GM18868 (cell line): Measurements from ENCODE around the gene APOO.
"Not testable (repeated sequence)": the region's sequence is repeated elsewhere in the genome, so short reads cannot be mapped to it uniquely, and the experiment has no call there.

Experiments
- ATAC-seq: cut with Tn5 transposase; IDR thresholded peaks from one replicate; pipeline ENCODE4 v1.9.1; 2021; ENCODE audit warnings: mild to moderate bottlenecking, moderate library complexity; ENCODE audit not compliant: unreplicated experiment

The APOO gene

DNA sequence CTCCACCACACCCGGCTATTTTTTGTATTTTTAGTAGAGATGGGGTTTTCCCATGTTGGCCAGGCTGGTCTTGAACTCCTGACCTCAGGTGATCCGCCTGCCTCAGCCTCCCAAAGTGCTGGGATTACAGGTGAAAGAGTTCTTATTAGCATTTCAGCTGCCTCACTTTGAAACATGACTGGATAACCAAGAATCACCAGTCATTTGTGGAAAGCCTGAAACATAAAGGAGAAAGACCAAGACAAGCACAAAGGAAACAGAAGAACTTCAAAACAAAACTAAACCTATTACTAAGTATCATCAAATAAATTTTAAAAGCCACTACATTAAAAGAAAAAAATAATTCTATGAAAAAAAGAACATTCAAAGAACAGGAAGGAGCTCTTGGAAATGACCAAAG lies 45.8 kb downstream of the APOO start:
- ATAC-seq = not testable (repeated sequence)

DNA sequence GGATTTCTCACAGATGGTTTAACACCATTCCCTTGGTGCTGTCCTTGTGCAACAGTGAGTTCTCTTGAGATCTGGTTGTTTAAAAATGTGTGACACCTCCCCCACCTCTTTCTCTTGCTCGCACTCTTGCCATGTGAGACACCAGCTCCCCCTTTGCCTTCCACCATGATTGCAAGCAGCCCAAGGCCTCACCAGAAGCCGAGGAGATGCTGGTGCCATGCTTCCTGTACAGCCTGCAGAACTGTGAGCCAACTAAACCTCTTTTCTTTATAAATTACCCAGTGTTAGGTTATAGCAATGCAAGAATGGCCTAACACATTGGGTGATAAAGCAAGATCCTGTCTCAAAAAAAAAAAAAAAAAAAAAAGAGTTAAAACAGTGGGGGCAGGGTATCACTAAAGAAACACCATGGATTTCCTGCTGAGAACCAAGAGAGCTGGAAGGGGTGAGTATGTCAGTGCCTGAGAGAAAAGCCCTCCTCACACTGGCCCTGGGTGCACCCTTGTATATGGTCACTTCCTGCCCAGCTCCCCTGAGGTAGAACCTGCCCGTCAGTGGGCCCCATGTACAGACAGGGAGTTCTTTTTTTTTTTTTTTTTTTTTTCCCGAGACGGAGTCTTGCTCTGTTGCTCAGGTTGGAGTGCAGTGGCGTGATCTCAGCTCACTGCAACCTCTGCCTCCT lies 46.4 kb downstream of the APOO start:
- no peak for ATAC-seq

DNA sequence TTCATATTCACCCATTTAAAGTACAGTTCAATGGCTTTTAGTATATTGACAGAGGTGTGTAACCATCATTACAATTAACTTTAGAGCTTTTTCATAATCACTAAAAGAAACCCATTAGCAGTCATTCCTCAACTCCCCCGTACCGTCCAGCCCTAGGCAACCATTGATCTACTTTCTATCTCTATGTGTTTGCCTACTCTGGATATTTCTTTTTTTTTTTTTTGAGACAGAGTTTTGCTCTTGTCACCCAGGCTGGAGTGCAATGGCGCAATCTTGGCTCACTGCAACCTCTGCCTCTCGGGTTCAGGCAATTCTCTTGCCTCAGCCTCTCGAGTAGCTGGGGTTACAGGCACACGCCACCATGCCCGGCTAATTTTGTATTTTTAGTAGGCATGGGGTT lies 48.5 kb downstream of the APOO start:
- not testable (repeated sequence) for ATAC-seq

DNA sequence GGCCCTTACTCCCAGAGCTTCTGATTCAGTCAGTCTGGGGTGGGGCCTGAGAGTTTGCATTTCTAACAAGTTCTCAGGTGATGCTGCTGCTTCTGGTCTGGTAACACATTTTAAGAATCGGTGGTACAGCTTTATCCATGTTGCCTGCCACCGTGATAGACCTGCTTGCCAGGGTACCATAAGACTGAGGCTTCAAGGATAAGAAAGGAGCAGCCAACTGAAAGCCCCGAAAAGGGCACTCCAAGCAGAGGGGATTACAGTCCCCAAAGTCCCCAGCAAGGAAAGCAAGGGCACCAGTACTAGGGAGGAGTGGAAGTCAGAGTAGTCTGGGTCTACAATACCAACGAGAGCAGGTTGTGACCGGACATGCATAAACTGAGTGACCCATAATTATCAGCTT lies 49.8 kb downstream of the APOO start:
- ATAC-seq = no peak

DNA sequence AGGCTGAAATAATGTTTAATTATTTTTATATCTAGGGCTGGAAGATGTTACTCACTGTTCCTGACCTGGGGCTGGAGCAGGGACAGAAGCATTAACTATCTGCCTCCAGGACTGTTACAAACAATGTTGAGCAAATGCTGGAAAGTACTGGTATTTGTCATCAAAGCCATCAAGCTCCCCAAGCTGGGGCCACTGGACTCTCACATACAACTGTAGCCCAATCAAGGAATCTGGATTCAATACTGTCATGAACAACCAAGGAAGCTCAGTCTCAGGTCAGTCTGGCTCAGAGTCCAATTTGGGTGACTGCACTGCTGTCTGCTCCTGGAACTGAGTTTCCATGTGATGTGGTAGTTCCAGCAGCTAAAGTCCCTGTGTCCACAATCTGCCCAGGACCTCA lies 50.4 kb downstream of the APOO start:
- ATAC-seq = no peak

DNA sequence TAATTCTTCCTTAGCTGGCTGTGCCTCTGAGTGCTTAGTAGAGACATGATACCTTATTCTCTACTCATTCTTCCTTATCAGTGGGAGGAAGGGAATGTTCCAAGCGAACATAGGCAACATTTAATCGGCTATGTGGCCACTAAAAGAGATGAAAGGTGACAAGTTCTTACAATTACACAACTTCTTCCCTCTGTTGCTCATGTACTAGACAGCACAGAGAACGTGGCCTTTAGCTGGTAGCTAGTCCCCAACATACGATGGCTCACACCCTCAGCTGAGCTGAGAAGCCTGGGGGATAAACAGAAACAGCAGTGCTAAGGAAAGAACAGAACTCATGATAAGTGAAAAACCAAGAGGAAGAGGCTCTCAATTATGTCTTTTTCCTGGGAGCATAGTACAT lies 52.2 kb downstream of the APOO start:
- ATAC-seq = no peak

DNA sequence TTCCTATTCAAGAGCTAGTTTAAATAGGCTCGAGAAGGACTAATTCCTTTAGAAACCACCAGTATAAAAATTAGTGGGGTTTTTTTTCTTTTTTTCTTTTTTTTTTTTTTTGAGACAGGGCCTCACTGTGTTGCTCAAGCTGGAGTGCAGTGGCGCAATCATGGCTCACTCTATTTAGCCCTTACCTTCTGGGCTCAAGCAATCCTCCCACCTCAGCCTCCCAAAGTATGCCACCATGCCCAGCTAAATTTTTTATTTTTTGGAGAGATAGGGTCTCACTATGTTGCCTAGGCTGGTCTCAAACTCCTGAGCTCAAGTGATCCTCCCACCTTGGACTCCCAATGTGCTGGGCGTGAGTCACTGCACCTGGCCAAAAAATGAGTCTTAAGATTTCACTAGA lies 52.8 kb downstream of the APOO start:
- no peak for ATAC-seq

DNA sequence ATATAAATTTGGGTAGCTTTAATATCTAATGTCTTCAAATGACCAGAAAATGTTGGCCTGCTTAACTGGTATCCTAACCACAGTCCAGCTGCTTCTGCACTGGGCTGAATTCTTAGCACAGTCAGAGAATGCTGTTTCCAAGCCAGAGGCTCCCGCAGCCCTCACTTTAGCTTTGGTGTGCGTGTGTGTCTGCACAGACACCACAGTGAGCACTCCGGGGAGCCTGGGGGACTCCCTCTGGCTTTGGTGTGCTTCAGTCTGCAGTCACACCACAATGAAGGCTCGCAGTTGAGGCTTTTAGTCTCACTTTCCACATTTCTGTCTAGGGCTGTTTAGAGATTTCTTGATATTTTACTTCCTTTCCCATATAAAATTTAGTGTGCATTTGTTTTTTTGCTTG lies 53.6 kb downstream of the APOO start:
- no peak for ATAC-seq

DNA sequence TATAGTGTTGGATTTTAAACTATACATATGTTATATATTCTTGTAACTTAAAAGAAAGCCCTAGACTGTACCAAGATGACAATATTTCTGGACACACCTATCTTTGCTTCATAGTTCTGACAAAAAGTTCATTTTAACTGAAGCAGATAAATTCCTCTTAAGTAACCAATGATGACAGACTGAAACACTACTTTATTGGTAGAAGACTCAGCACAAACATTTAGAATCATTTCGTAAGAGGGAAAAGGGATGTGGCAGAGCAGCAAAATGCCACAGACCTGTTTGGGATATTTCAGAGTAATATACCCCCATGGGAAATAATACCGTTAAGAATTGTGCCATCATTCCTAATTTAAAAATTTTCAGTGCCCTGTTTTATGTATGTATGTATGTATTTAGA lies 56.2 kb downstream of the APOO start:
- ATAC-seq = no peak

DNA sequence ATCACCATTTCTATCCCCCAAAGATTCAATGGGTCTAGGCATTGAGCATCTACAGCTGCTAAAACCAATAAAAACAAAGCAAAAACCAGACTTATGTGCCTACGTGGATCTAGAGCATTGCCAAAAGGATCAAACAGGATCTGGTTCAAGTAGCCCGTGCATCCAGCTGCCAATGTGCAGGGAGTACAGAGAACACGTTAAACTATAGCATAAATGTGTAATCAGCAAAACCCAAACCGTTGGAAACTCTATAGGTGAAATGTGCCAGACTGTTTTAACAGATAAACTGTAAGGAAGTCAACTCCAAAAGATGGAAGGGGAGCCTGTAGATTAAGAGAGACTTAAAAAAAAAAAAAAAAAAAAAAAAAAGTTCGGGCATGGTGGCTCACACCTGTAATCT lies 58.5 kb downstream of the APOO start:
- ATAC-seq = no peak

DNA sequence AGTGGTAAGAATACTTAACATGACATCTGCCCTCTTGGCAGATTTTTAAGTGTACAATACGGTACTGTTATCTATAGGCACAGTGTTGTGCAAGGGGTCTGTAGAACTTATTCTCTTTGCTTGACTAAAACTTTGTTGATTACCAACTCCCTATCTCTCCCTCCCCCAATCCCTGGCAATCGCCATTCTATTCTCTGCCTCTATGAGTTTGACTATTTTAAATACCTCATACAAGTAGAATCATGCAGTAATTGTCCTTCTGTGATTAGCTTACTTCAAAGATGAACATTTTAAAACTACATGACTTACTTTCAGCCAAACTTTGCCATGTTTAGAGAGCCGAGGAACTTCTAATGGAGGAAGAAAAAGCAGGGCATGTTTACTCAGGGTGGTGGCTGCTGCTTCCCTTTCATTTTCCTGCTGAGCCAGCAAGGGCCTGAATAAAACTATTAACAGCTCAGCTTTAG lies 62.4 kb downstream of the APOO start:
- no peak for ATAC-seq

DNA sequence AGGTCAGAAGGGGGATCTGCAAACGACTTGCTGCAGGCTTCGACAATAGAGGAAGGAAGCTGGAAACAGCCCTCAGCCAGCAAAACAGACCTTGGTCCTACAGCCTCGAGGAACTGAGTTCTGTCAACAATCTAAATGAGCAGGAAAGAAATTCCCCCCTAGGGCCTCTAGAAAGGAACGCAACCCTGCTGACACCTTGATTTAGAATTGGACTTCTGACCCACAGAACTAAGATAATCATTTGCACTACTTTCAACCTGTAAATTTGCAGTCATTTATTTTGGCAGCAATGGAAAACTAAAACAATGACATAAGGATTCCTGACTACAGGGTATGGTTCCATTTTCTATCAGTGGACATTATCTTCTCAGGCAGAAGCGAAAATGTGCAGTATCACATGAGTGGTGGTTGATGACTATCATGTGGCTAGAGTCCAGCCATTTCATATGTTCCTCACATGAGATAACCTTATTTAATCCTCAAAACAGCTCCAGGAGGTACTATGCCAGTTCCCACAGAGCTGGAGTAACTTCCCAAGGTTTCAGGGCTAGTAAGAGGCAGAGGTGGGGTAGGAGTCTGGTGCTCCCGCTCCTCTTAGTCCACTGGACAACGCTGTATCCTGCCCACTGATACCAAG lies 63.1 kb downstream of the APOO start:
- no peak for ATAC-seq

DNA sequence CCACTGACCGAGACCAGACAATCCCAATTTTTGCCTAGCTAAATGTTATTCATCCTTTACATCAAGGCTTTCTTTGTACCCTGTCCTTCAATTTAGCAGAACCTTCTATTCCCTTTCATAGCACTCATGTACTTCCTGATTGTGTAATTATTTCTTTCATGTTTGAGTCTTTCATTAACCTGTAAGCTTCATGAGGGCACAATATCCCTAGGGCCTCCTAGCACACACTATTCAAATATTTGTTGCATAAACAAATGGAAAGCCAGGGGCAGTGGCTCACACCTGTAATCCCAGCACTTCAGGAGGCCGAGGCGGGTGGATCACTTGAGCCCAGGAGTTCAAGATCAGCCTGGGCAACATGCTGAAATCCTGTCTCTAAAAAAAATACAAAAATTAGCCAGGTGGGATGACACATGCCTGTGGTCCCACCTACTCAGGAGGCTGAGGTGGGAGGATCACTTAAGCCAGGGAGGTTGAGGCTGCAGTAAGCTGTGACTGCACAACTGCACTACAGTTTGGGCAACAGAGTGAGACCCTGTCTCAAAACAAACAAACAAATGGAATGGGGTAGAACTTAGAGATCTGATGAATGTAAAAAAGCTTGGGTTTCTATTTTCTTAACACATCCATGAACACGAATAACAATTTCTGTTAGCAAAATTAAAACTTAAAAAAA lies 65.8 kb downstream of the APOO start:
- ATAC-seq = no peak

DNA sequence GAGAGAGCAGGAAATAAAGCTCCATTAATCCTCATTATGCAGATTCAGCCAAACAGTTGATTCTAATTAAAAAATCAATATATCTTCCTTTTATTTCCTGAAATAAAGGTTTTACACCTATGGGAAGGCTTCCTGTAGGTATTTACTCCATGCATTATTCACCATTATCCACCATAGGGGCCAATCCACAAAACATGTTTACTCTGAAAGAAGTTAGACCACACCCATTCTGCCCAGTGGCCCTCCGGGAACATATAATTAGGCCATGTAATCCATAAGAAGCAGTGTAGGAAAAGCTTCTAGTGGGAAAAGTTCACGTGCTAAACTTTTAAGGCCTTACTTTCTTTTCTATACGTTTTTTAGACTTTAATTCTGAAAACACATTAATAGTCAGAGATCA lies 67.1 kb downstream of the APOO start:
- no peak for ATAC-seq

DNA sequence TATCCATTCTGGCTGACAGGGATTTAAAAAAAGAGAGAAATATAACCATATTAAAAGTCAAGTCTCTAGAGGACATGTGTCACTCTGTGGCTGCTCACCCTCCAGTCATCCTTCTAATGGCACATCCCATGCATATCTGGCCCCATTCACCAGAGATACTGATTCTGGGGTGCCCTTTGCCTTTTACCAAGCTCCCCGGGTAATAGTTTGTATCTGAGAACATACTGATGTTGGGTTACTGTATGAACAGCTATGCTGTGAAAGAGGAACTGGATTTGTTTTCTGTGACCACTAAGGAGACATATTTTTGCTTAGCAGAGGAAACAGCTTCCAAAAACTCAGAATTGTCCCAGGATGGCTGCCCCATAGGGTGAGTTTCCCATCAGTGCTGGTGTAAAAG lies 68.8 kb downstream of the APOO start:
- ATAC-seq = no peak

DNA sequence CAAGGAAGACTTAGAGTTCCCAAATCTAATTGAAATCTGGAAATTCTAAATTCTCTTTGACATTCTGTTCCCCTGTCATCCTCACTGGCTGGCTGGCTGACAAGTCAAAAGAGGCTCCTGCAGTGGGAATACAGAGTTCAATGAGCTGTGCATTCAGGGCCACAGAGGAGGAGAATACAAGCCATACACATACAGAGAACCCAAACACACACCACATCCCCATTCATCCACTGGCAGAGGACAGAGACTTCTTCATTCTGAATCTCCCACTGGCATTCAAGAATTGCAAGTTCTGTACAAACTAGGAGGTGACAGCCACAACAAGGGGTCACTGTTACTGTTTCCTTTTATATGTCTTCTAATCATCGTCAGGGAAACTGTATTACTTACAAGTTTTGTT lies 75.0 kb downstream of the APOO start:
- no peak for ATAC-seq

DNA sequence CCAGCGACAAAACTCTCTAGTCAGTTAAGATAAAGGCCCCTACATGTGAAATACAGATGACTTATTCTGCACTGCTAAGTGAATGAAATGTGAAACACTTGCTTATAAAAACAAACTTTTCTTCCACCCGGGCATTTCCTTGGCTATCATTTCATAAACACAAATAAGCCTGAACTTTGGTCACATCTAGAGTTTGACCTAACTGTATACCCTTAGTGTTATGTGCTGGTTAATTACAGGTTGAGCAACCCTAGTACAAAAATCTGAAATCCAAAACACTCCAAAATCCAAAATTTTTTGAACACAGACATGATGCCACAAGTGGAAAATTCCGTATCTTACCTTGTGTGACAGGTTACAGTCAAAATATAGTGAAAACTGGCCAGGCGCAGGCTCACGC lies 78.9 kb downstream of the APOO start:
- ATAC-seq = no peak

DNA sequence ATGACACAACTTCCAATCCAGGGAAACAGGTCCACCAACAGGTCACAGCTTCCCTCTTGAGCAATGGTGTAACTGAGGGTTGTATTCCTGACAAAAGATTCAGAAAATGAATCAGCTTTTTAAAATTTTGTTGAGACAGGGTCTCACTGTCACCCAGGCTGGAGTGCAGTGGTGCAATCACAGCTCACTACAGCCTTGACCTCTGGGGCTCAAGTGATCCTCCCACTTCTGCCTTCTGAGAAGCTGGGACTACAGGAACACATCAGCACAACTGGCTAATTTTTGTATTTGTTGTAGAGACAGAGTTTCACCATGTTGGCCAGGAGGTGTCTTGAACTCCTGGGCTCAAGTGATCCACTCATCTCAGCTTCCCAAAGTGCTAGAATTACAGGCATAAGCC lies 81.1 kb downstream of the APOO start:
- no peak for ATAC-seq

DNA sequence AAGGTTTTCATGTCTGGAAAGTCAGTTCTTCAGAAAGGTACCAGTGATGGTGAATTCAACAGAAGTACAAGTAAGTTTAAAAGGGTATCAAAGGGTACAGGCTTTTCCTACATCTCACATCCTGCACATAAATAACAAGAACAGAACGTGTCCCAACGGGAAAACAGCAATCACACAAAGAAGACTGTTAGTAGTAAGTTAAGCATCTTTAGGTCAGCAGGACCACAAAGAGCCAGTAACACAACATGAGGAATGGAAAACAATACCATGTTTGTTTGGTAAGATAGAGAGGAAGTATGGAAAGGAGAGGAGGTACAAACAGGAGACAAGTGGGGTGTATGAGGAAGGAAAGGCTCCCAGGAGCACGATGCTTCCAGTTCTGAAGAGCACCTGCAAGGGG lies 81.5 kb downstream of the APOO start:
- no peak for ATAC-seq

DNA sequence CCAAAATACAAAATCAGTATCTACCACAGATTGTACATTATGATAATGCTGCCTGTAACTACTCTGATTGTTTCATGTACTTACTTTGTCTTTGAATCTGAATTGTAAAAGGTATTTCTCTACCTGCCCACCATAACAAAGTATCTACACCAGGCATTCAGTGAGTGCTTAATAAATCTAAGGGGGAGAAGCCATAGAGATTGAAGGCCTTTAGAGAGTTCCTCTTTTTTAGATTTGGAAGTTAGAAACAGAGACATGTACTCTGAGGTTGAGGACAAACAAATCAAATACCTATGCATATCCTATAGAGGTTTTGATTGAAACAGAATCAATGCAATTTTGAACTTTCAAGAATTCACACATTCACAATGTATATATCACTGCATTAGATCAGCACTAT lies 82.1 kb downstream of the APOO start:
- ATAC-seq = no peak

DNA sequence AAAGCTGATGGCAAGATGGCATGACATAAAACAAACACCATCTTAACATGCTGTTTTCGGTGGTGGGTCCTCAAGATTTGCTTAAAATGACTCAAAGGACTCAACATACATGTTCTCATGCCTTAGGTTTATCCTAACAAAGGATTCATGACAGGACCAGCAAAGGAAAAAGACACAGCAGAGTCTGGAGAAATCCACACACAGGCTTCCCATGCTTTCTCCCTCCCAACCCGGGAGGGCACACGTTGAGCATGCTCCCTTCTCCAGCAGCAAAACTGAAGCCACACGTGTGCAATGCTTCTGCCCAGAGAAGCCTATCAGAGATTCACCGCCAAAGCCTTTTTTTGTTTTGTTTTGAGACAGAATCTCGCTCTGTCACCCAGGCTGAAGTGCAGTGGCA lies 84.9 kb downstream of the APOO start:
- no peak for ATAC-seq

DNA sequence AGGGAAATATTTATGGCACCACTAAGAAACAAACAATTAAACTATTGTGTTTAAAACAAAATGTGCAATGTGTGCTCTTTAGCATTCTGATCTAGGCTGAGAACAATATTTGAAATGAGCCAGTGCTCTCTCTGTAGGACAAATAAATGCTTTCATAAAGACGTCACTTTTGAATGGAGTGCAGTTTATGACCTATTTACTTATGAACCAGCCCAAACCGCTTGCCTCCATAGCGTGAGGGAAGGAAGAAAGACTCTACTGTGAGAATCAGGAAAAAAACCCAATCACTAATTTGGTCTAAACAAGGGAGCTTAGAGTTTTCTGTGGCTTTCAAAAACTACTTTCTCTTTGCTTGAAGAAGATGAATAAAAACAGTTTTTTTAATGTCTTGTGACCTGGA lies 85.3 kb downstream of the APOO start:
- no peak for ATAC-seq
